Gastroesophageal sphincter (tissue), 4 donors: ENCODE measurements around the gene ECHDC3. TPM values are rescaled to one million over a fixed set of nuclear protein-coding genes. Genes with fewer than 3 reads are reported as not detected.

Source experiments
- ATAC-seq: fragments of 150-250 bp; one replicate; pipeline ENCODE4 v1.9.1; 2016; ENCODE audit warnings: mild to moderate bottlenecking, moderate library complexity
- H3K27ac ChIP-seq, 4 donors: fragments of 200-600 bp; sonication (generic) in 3 of 4; 1 replicate in 3 of 4; 2 replicates in 1 of 4; pipeline ENCODE4 v1.5.1; 2016 to 2019
- H3K27me3 ChIP-seq: fragments of 200-600 bp; sonication (generic); one replicate; pipeline ENCODE4 v1.5.1; 2019
- H3K36me3 ChIP-seq, 2 donors: fragments of 200-600 bp; sonication (generic); one replicate each; pipeline ENCODE4 v1.5.1; 2019; ENCODE audit warnings: control low read depth in 1 of 2
- H3K4me1 ChIP-seq, 3 donors: fragments of 200-600 bp; sonication (generic); 1 replicate in 2 of 3; 2 replicates in 1 of 3; pipeline ENCODE4 v1.5.1; 2016 to 2019; ENCODE audit warnings: control low read depth in 2 of 3
- H3K4me3 ChIP-seq, 2 donors: fragments of 200-600 bp; sonication (generic); one replicate each; pipeline ENCODE4 v1.5.1; 2019; ENCODE audit warnings: mild to moderate bottlenecking in 1 of 2, moderate library complexity in 1 of 2
- H3K9me3 ChIP-seq, 3 donors: fragments of 200-600 bp; sonication (generic); one replicate each; pipeline ENCODE4 v1.5.1; 2017 to 2019; ENCODE audit warnings: control low read depth in 2 of 3
- EP300 ChIP-seq: sonication (generic); formaldehyde crosslinking; IDR thresholded peaks from one replicate; pipeline ENCODE4 v1.6.1; 2017; ENCODE audit warnings: antibody characterized with exemption, mild to moderate bottlenecking
- POLR2A ChIP-seq, 2 donors: fragments of 450-650 bp; IDR thresholded peaks; one replicate each; pipeline ENCODE4 v1.6.1; 2017; ENCODE audit warnings: antibody characterized with exemption in 2 of 2, mild to moderate bottlenecking in 2 of 2, moderate library complexity in 1 of 2
- POLR2AphosphoS5 ChIP-seq: sonication (generic); formaldehyde crosslinking; IDR thresholded peaks from one replicate; pipeline ENCODE4 v1.6.1; 2017; ENCODE audit warnings: antibody characterized with exemption
- WGBS, 2 donors: methylation state at CpG; one replicate each; pipeline ENCODE4 v1.1.5; 2018; ENCODE audit warnings: low coverage in 1 of 2; 5-methylcytosine and 5-hydroxymethylcytosine counted together
- total RNA-seq, 4 donors: library from RNA; depleted of rRNA; stranded (reverse); fragments of >200 nt; gene quantifications; one replicate each; pipeline ENCODE4 v1.1.0, GENCODE V29; 2016
- TF ChIP-seq, protein P1 (sequence below), 4 experiments: fragments of 200-600 bp in 2 of 4; fragments of 450-650 bp in 2 of 4; sonication (generic) in 1 of 4; IDR thresholded peaks; one replicate each; pipeline ENCODE4 v1.5.1; 2017 to 2019; ENCODE audit warnings: antibody characterized with exemption in 4 of 4, mild to moderate bottlenecking in 2 of 4, moderate library complexity in 2 of 4

The ECHDC3 gene
- total RNA-seq, 4 donors from 2014 or later: 7.3 to 19.3 (median 14.0) TPM

DNA sequence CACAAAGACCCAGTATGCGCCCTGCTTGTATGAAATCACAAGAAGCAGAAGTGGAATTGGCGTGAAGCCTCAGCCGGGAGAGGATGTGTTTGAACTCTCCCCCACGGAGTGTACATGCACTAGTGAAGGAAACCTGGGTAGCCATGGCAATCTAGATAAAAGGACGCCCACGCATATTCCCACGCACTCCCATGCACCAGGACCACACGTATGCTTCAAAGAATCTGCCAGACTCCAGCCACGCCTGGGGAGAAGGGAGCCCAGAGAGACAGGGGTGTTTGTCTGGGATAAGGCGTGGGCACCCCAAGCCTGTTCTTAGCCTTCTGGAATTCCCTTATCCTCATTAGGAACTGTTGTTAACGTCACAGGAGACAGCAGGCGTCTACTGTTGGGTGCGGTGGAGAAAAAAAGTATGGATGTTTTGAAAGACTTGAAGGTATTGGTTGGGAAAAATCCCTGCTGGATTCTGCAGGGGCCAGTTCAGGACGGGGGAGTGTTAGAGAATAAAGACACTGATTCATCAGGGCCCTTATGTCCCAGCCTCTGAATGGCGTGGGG, 28.9 kb upstream of the ECHDC3 start:
- no peak overlapping the region for H3K4me3 ChIP-seq
- TF ChIP-seq EP300 (no peak), POLR2AphosphoS5 (no peak), POLR2A (IDR thresholded peaks at IDR 0.05) (no peak)
- TF ChIP-seq, protein P1, sequence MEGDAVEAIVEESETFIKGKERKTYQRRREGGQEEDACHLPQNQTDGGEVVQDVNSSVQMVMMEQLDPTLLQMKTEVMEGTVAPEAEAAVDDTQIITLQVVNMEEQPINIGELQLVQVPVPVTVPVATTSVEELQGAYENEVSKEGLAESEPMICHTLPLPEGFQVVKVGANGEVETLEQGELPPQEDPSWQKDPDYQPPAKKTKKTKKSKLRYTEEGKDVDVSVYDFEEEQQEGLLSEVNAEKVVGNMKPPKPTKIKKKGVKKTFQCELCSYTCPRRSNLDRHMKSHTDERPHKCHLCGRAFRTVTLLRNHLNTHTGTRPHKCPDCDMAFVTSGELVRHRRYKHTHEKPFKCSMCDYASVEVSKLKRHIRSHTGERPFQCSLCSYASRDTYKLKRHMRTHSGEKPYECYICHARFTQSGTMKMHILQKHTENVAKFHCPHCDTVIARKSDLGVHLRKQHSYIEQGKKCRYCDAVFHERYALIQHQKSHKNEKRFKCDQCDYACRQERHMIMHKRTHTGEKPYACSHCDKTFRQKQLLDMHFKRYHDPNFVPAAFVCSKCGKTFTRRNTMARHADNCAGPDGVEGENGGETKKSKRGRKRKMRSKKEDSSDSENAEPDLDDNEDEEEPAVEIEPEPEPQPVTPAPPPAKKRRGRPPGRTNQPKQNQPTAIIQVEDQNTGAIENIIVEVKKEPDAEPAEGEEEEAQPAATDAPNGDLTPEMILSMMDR (IDR thresholded peaks at IDR 0.05): no peak
- peaks cover 0 to 14% (median 0%) of the 10 kb centered on the region in 3 donors for H3K9me3 ChIP-seq
- H3K27ac ChIP-seq: no peak overlapping the region
- no peak for ATAC-seq
- no peaks in the 10 kb centered on the region for H3K4me1 ChIP-seq
- 58 to 80% methylated on average over 1 to 9 of the region's 15 CpGs for WGBS, 2 donors
- H3K36me3 ChIP-seq: no peaks in the 10 kb centered on the region
- H3K27me3 ChIP-seq: peaks cover 9% of the 10 kb centered on the region

DNA sequence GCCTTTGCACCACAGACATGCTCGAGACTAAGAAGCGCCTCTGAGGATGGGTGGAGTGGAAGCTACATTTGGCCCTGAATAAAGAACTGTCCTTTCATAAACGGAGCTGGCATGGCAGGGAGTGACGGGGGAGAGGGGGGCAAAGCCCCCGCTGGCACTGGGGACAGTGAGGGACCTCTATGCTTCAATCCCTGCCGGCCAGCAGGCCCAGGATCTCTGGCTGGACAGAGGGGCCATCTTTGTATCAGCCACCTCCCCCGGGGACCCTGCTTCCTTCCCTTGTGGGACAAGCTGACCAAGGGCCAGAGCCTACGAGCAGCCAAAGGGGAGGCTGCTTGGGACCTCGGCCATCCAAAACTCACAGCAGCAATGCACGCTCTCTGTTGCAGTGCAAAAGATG, 28.2 kb upstream of the ECHDC3 start:
- no peaks in the 10 kb centered on the region for H3K4me1 ChIP-seq
- peaks cover 0 to 14% (median 0%) of the 10 kb centered on the region in 3 donors for H3K9me3 ChIP-seq
- no peaks in the 10 kb centered on the region for H3K36me3 ChIP-seq
- WGBS, 2 donors: no CpG with 5 or more reads among the region's 10 CpGs
- TF ChIP-seq, protein P1 (IDR thresholded peaks at IDR 0.05): no peak
- TF ChIP-seq POLR2A (IDR thresholded peaks at IDR 0.05): no peak
- TF ChIP-seq POLR2AphosphoS5: no peak
- no peak for TF ChIP-seq EP300
- no peak overlapping the region for H3K27ac ChIP-seq
- H3K27me3 ChIP-seq: peaks cover 9% of the 10 kb centered on the region
- no peak for ATAC-seq
- no peak overlapping the region for H3K4me3 ChIP-seq

DNA sequence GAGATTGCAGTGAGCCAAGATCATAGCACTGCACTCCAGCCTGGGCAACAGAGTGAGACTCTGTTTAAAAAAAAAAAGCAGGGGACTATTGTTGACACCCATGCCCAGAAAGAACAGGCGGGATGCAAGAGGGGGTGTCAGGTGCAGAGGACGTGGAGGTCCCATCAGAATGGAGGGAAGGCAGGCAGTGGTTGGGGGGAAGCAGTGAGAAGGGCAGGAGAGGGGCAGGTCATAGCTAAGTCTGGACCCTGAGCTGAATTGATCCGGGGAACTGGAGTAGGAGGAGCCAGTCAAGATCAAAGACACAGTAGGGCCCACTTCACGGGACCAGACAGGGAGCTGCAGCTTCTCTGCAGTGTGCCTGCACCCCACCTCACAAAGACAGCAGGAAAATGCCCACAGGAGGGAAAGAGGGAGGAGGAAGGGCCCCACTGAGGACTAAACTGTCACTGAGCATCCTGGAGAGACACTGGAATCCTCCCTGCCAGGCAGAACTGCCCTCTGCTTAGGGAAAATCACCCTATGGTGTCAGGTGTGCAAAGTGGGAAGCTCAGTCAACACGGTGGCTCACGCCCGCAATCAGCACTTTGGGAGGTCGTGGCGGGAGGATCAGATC, 27.3 kb upstream of the ECHDC3 start:
- Histone ChIP-seq H3K36me3 (no peaks in the 10 kb centered on the region), H3K27me3 (peaks cover 6% of the 10 kb centered on the region), H3K27ac (no peak overlapping the region), H3K4me3 (no peak overlapping the region), H3K4me1 (no peaks in the 10 kb centered on the region), H3K9me3 (peaks cover 0 to 14% (median 0%) of the 10 kb centered on the region in 3 donors)
- TF ChIP-seq POLR2A (IDR thresholded peaks at IDR 0.05): no peak
- TF ChIP-seq POLR2AphosphoS5: no peak
- TF ChIP-seq, protein P1 (IDR thresholded peaks at IDR 0.05): no peak
- 77 to 88% methylated on average over 3 of the region's 9 CpGs for WGBS, 2 donors
- ATAC-seq: no peak

DNA sequence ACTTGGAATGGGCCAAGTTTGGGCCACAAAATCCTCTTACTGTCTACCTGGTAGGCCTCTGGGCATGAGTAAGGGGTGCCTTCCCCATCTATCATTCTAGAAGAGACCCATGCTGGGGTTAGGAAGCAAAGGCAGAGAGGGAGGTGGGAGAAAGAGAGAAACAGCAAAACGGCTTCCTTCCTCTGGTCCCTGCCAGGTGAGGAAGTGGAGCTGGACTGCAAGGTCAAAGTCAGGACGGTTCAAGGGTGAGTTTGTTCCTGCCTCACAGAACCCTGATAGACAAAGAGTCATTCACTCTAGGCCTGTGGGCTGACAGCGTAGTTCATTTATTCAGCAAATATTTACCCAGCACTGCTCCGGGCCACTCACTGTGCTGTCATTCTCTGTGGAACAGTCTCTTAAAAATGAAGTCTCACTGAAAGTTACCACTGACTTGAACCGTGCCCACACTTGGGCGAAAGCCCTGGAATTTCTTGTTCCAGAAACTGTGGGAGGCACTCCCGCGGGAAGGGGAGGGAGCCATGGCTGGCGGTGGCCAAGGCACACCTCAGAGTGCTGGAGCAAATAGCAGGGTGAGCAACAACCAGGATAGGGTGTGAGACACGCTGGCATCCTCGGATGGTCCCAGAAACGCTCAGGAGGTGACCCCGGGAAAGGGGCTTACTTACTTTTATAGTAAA, 26.2 kb upstream of the ECHDC3 start:
- 60 to 72% methylated on average over 1 to 6 of the region's 13 CpGs for WGBS, 2 donors
- TF ChIP-seq EP300 (no peak), POLR2AphosphoS5 (no peak), POLR2A (IDR thresholded peaks at IDR 0.05) (no peak)
- TF ChIP-seq, protein P1 (IDR thresholded peaks at IDR 0.05): no peak
- H3K9me3 ChIP-seq: peaks cover 0 to 14% (median 0%) of the 10 kb centered on the region in 3 donors
- no peaks in the 10 kb centered on the region for H3K36me3 ChIP-seq
- ATAC-seq: no peak
- H3K27me3 ChIP-seq: peaks cover 6% of the 10 kb centered on the region
- H3K4me3 ChIP-seq: no peak overlapping the region
- H3K4me1 ChIP-seq: no peaks in the 10 kb centered on the region
- no peak overlapping the region for H3K27ac ChIP-seq
